A204.1 (cell line): Measurements from ENCODE around the gene GREM2.

ENCODE experiments used
- FAIRE-seq: peaks from 2 replicates; lab custom pipeline; 2012; peaks lifted over from hg19 to GRCh38; lab: Jason Lieb, UNC

The GREM2 gene

DNA sequence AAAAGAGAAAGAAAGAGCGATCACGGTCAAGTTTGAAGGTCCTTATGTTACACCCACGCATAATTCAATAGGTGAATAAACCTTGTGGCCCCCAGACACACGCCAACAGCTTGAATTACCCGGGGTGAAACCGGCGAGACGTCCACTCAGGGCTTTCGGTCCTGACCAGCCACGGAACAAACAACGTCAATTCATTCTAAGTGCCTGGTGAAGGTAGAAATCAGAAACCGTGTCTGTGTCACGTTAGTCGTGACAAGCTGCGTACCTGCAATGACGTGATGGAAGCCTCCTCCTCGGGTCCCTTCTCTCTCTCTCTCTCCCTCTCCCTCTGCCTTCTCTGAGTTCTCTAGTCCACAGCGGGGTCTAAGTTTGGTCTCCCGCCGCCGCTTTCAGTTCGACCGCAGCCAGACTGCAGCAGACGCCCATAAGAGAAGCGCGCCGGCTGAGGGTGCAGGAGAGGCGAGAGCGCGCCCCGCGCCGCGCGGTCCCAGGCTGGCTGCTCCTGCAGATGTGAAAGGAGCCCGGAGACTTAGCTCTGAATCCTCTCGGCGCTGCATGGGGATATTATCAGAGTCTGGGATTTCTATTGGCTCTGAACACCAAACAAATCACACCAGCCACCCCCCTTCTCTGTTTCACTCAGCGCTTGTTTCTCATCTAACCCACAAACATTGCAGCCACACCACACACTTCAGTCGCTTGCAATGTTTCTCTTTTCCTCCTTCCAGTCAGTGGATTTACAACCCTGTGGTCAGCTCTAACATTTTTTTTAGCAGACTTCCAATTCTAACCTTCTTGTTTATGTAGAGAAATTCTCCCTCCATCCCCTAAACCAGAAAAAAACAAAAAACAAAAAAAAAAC lies at the start of gene GREM2:
GREM2 (minus strand) TSS at position 537 of the 862 bp plus-strand sequence. CDS start 118,680 bp downstream, outside the sequence.
- no peak for FAIRE-seq

DNA sequence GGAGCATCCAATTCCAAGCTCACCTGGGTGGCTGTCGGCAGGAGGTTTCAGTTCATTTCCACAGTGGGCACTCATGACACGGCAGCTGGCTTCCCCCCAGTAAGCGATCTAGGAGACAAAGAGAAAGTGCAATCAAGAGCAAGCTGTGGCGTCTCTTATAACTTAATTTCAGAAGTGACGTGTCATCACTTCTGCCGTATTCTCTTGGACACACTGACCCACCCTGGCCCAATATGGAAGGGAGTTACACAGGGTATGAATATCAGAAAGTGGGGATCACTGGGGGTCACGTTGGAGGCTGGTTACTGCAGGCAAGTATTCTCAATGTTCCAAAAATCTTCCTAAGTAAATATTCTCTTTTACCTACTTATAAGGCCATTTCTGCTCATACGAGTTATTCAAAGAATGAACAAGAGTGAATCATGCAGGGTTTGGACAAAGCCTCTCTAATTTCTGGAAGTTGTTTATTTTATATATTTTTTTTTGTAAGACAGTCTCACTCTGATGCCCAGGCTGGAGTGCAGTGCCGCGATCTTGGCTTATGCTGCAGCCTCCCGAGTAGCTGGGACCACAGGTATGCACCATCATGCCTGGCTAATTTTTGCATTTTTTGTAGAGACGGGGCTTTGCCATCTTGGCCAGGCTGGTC lies 46.5 kb upstream of the GREM2 start:
- FAIRE-seq: no peak

DNA sequence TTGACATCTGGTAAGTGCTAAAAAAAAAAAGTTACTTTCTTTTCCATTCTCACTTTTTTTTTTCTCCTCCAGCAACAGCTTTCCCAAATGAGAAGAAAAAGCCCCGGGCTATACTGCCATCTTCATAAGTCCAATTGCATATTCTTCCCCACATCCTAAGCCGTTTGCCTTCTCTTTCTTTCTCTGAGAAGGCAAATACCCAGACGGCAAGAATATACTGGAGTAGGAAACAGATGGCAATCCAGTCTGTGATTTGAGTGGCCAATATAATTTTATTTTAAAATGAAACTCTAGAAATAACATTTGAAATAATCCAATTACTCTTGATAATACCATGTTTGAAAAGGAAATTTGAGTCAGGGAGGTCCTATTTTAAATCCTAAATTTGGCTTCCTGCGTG lies 44.6 kb upstream of the GREM2 start:
- no peak for FAIRE-seq

DNA sequence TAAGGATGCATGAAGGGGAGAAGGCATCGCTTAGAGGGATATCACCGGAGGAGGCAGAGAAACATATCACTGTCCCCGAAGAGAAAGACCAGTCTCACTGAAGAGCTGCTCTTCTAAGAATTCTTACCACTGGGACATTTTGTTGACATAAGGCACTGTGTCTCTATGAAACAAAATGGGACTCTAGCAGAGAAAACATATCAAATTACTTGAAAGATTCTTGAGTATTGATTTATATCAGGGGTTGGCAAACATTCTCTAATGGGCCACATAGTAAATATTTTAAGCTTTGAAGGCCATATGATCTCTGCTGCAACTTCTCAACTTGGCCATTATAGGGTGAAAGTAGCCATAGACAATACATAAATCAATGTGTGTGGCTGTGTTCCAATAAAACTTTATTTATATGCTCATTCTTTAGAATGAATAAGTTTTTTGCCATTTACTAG lies 41.0 kb upstream of the GREM2 start:
- FAIRE-seq: no peak

DNA sequence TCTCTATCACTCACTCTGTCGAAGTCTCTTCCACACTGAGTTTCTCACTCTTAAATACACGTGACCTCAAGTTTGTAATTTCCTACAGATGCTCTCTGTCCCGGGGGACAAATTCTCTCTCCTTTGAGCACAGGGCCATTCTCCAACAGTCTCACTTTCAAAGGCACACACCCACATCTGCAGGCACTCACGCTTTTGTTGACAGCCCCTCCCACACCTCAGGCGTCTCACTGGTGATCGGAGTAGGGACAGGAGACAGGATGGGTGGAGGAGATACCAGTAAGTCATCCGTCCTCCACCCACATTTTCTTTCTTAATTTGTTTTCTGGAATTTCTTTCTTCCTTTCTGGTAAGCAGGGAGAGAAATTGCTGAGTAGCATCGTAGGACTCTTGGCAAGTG lies 40.6 kb upstream of the GREM2 start:
- FAIRE-seq: no peak

DNA sequence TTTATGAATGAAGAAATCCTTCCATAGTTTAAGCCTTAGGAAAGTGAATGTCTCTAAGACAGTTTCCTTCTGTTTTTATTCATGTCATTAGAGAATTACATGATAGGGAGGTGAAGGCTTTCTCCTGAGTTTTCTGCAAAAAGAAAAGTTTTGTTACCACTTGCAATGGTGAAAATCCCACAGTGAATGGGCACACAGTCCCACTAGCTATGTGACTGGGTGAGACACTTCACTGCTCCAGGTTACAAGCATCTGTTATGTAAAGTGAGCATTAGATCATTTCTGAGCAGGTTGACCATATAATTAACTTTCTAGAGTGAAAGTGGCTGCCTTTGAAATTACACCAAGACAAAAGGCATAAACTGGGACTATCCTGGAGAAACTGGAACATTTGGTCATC lies 38.9 kb upstream of the GREM2 start:
- FAIRE-seq: no peak

DNA sequence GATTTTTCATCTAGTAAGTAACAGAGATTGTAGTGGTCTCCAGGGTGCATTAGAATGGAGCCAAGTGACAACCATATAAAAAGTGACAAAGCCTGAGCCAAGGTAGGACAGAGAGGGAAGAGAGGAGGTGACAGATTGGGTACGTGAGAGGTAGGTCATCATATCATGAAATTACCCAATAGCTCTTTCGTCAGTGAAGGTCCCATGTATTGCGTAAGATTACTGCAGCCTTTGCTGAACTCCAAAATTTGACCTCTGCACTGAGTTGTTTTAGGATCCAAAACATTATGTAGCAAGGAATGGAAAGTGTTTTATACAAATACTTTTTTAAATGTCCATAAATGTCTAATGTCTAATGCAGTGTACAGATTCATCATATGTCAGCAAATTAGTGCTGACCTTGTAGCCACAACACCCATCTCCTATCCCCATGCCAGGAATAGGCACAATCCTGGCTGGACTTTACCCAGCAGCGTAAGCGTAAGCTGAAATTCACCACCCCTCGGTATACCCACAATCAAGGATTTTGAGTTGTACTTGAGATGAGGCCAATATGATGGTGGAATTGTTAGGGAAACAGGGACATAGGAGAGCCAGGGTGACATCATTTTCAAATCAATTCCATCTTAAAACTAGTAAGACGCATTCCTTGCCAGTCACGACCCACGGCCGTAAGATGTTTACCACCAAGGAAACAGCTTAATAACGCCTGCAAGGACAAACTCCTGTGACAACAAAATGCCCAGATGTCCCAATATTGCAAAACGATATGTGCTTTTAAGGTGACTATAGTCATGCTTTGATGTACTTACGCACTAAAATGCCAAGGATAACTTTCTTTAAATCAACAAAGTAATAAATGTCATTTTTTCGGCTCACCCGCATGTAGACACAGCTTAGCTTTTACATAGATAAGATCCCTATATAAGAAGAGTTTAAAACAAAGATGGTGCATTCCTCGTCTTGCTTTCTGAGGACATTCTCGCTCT lies 38.1 kb upstream of the GREM2 start:
- FAIRE-seq: no peak

DNA sequence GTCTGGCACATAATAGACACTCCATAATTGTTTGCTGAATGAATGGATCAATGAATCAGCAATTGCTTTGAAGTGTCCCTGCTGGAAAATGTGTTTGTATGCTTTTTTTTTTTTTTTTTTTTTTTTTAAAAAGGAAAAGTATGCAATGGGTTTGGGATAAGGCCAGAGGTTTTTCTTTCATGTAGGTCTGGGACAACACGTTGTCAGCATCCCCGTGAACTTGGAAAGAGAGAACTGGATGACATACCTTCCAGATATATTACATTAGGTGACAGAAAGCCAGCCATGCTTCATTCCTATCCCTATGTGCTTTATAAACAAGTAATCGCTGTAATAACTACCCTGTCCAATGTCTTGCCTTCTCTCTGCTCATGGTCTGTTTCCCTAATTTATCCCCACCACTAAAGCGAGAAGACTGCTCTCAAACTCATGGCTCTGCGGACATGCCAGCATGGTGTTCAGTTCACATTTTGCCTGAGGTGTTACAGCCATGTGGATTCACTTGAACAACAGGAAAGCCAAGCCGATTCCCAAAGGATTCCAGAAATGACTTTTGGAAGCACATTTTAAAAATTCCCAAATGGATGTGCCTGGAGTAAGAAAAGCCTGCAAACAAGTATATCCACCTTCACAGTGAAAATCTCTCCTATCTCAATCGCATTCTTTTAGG lies 34.8 kb upstream of the GREM2 start:
- no peak for FAIRE-seq

DNA sequence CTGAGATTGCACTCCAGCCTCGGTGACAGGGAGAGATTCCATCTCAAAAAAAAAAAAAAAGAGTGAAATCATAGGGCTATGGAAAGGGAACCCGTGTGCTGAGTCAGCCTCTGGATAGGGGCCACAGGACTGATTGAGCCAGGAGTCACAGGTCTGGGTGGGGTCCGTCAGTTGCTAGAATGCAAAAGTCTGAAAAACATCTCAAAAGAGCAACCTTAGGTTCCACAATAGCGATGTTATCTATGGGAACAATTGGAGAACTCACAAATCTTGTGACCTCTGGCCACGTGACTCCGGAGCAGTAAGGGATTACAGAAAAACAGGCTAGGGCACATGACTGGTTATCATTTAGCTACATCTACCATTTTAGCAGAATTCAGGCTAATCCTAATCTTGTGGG lies 32.8 kb upstream of the GREM2 start:
- FAIRE-seq: no peak

DNA sequence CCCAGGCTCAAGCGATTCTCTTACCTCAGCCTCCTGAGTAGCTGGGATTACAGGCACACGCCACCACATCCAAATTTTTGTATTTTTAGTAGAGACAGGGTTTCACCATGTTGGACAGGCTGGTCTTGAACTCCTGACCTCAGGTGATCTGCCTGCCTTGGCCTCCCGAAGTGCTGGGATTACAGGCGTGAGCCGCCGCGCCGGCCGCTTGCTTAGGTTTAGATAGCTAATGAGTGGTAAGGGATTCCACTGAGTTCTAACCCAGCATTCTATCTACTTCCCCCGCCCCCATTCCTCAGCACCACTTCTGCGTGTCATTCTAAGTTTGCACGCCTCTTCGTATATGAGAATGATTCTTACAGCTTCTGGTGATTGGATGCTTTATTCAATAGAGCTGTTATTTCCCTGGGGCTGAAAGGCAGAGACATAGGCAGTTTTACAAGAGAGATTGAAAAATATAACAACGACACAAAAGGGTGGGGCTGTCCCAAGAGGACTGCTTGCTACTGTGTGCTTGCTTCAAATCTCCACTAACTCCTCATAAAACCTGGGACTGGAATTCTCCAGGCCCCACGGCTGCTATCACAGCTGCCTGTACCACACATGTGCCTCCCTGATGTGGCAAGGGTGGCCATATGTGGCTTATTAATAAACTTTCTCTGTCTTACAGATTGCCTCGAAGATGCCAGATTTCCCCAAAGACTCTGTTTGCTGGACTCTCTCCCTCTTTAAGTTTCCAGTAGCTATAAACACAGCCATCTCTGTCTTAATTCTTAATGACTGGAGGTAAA lies 23.7 kb upstream of the GREM2 start:
- no peak for FAIRE-seq

DNA sequence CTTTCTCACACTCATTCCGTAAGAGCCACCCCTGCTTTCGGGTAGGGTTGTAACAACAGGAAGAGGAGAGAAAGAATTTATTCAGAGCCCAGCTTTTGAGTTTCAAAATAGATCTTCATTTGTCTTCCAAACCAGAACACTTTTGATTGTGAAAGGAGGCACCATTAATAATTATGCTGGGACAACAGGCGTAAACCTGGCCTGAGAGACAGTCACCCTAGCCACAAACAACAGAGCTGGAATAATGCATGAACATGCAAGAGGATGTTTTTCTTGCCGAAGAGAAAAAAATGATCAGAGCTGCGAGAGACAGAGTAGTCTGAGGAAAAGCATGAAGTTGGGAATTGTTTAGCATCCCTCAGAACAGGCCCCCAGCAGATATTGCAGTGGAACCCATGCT lies 18.5 kb upstream of the GREM2 start:
- no peak for FAIRE-seq

DNA sequence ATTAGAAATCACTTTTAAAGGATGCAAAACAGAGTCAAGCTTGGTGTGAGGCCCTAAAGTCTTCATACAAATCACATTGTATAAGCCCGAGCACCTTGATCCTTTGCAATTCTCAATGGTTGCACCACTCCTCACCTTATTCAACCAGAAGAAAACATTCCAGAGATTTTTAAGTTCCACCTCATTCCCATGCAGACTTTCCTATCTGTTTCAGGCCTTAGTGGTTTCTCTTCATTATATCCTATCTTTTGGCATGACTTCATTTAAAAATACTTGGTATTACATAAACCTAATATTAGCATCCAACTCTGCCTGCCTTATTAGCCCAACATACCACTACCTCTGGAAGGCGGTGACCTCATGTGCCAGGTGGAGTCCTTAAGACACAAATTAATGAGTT lies 9.3 kb upstream of the GREM2 start:
- no peak for FAIRE-seq

DNA sequence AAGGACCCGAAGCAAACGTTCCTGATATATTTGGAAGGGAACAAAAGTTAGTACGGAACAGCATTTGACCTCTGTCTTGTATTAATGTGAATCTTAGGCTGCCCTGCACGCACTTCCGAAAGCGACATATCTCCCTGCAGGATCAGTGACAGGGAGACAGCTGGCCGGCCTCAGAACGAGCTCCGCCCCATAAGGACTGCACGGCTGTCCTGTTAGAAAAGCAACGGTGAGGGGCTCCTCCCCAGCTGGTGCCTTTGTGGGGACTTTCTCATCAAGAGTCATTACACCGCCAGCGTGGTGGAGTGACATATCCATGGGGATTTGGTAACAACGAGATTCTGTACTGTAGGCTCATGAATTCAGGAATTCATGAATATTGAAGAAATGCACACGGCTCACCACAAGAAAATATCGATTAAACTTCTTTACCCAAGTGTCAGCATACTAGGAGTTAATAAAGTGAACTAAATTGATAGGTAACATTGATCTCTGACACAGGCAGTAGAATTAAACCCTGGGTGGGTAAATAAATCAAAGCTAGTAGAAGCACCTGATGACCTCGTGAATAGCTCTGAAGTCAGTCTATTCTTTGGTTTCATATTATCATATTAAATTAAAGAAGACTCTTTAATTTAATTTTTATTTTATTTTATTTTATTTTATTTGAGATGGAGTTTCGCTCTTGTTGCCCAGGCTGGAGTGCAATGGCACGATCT lies 8.1 kb upstream of the GREM2 start:
- FAIRE-seq: no peak

DNA sequence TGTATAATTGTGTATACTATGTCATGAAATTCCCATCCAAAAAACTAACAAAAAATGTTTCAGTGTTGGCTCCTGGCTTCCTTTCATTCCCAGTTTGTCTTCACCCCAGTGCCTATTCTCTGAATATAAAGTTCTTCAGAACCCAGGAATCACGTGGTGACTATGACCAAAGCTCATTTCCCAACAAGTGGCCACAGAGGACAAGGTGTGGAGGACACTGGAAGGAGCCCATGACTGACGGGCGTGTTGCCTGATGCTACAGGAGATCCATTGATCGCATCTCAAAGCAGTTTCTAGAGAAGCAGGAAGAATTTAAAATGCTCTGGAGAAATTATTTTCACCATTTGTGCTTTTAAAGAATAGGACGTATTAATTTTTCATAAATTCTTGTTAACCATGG lies 7.4 kb upstream of the GREM2 start:
- FAIRE-seq: no peak

DNA sequence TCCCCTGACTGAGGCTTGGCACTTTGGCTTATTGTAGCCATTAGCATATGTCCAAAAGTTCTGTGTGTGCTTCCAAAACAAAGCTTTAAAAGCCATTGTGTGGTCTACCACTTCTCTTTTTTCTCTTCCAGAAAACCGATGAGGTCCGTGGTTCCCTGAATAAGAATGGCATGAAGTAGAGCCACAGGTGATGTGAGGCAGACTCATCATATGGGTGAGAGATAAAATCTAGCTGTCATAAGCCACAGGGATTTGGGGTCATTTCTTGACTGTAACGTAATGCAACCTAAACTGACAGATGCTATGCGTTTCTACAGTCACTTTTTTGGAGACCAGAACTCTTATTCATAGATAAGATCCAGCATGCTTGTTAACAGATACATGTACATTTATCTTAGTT lies 7.0 kb upstream of the GREM2 start:
- FAIRE-seq: no peak

DNA sequence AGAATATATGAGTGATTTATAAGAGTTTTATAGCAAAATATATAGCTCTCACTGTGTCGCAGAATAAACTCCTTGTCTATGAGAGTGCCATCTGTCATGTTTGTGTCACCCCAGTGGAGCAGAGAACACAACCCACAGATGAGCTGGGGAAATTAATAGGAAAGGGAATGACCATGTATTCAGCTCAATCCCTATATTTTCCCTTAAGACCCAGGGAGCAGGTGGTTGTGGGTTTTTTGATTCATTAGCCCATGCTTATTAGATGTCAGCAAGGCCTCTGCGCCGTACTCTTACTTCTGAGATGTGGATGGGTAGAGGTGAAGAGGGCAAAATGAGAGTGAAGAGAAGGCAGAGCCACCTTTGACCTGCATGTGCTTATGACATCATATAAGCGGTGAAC lies 4.1 kb upstream of the GREM2 start:
- no peak for FAIRE-seq

DNA sequence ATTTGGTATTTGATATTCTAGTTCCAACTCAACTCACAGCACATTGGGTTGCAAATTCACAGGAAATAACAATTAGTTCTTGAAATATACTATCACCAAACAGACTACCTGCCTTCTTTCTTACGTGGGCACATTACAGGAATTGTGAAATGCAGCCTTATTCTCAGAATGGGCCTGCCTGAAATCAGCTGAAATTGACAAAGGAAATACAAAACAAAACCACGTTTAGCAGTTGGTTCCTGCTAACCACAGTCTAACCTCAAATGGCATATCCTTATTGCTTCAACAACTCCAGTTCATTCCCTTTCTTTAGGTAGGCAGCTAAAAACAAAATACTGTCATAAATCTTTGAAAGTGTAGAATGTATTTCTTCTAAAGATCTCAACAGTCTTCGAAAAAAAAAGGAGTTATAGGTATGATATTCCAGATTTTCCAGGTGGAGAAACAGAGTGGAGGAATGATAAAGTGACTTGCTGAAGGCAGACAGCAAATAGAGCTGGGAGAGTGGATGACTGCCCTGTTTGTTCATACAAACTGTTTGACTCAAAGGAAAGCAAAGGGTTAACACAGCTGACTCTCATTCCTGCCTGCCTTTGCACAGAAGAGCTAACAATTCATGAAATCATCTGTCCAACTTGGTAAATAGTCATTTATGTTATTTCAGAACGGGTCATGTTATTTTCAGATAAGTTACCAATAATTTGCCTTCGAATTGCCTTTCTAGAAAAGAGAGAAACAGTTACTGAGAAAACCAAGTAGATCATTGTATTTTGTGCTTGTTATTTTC lies 1.6 kb upstream of the GREM2 start:
- FAIRE-seq: no peak

DNA sequence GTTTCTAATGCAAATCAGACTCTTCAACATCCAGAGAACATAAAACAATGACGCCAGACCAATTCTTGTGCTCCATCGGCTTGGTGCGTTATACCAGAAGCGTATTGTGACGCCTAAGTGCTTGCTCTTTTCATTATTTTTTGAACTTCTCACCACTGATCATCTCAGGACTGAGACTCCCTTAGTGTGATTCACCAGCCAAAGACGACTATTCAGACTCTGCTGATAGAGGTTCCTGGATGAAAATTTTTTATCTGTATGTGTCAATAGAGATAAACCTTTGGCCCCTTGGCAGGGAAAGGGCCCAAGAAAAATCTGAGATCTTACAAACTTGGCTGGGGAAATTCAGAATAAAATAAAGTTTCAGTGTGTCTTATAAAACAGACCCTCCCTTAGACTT lies 856 bp upstream of the GREM2 start:
- FAIRE-seq: no peak

DNA sequence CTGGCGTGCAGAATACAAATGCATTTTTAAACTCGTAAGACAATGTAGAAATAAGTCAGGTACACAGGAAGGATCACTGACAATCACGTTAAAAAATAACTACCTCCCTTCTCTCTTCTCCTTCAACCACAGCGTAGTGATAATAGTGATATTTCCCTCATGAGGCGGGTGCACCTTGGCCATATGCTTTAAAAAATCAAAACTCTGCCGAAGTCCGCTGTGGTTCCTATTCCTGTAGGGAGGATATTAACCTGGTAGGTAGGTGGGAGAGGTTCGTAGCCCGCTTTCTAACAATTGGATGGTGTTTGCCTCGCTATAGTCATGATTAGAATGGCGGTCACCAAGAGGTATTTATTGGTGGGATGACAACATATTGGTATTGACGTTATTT lies 732 bp downstream of the GREM2 start:
- FAIRE-seq: no peak

DNA sequence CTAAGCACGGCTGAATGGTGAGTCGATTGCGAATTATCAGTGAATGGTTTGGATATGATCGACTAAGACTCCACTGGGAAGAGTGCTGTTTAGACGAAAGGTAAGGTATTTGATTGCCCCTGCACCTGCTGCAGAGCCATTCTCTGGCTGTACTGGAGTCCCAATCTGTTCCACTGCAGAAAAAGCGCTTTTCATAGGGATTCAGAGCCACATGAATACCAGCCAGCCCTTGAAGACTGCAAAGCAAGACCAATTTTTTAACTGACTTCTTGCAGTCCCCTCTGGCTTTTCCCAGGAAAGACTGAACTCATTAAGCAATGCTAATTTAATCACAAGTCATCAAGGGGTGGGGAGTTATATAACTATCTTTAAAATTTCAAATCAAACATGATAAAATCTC lies 1.3 kb downstream of the GREM2 start:
- no peak for FAIRE-seq
